NB4 (cell line): Measurements from ENCODE around the gene KRT14.
"Not testable (repeated sequence)": the region's sequence is repeated elsewhere in the genome, so short reads cannot be mapped to it uniquely, and the experiment has no call there.

Source experiments
- DNase-seq: peaks from one replicate; pipeline ENCODE4 v3.0.0; 2010; ENCODE audit warnings: low read depth
- H3K4me3 ChIP-seq: one replicate; pipeline ENCODE4 v1.5.1; 2011; ENCODE audit warnings: mild to moderate bottlenecking, low read depth, low read length, moderate library complexity
- MAX ChIP-seq: IDR thresholded peaks from 2 replicates; pipeline ENCODE4 v1.6.1; 2011; ENCODE audit warnings: low read depth, low read length
- MYC ChIP-seq: IDR thresholded peaks from 2 replicates; pipeline ENCODE4 v1.6.1; 2011; ENCODE audit warnings: low read depth, low read length
- POLR2A ChIP-seq: IDR thresholded peaks from 2 replicates; pipeline ENCODE4 v1.6.1; 2011; ENCODE audit warnings: mild to moderate bottlenecking; ENCODE audit not compliant: insufficient read length; ENCODE audit errors: extremely low read depth
- TF ChIP-seq, protein P1 (sequence below): IDR thresholded peaks from one replicate; pipeline ENCODE4 v1.5.1; 2012; ENCODE audit warnings: low read depth, low read length

KRT14 gene

GRCh38 chr17:41585301-41586056 lies 1.2 kb downstream of the KRT14 start:
- TF ChIP-seq, protein P1, sequence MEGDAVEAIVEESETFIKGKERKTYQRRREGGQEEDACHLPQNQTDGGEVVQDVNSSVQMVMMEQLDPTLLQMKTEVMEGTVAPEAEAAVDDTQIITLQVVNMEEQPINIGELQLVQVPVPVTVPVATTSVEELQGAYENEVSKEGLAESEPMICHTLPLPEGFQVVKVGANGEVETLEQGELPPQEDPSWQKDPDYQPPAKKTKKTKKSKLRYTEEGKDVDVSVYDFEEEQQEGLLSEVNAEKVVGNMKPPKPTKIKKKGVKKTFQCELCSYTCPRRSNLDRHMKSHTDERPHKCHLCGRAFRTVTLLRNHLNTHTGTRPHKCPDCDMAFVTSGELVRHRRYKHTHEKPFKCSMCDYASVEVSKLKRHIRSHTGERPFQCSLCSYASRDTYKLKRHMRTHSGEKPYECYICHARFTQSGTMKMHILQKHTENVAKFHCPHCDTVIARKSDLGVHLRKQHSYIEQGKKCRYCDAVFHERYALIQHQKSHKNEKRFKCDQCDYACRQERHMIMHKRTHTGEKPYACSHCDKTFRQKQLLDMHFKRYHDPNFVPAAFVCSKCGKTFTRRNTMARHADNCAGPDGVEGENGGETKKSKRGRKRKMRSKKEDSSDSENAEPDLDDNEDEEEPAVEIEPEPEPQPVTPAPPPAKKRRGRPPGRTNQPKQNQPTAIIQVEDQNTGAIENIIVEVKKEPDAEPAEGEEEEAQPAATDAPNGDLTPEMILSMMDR = no peak
- no peak for TF ChIP-seq MYC
- no peak for TF ChIP-seq POLR2A
- no peak for TF ChIP-seq MAX
- DNase-seq = no peak
- H3K4me3 ChIP-seq = no peak overlapping the region

DNA sequence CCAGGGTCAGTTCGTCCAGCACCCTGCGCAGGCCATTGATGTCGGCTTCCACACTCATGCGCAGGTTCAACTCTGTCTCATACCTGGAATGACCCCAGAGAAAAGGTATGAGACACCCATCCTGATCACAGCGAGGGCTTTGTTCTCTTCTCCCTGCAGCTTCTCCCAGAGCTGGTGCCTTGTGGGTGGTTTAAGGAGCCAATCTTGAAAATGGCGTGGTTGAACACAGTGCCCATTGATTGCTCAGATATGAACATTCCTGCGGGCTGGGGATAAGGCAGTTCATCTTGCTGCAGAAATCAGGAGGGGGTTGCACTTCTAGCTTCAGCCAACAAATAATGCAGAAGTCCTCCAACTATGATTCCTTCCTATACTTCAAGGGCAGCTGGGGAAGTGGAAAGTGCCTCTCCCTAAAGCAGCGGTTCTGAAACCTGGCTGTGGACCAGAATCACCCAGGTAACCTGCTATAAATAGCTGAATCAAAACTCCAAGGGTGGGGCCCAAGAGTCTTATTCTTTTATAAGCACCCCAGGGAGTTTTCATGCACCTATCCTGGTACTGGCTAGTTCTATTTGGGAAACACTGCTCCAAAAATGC lies 2.3 kb downstream of the KRT14 start:
- not testable (repeated sequence) for DNase-seq, H3K4me3 ChIP-seq

DNA sequence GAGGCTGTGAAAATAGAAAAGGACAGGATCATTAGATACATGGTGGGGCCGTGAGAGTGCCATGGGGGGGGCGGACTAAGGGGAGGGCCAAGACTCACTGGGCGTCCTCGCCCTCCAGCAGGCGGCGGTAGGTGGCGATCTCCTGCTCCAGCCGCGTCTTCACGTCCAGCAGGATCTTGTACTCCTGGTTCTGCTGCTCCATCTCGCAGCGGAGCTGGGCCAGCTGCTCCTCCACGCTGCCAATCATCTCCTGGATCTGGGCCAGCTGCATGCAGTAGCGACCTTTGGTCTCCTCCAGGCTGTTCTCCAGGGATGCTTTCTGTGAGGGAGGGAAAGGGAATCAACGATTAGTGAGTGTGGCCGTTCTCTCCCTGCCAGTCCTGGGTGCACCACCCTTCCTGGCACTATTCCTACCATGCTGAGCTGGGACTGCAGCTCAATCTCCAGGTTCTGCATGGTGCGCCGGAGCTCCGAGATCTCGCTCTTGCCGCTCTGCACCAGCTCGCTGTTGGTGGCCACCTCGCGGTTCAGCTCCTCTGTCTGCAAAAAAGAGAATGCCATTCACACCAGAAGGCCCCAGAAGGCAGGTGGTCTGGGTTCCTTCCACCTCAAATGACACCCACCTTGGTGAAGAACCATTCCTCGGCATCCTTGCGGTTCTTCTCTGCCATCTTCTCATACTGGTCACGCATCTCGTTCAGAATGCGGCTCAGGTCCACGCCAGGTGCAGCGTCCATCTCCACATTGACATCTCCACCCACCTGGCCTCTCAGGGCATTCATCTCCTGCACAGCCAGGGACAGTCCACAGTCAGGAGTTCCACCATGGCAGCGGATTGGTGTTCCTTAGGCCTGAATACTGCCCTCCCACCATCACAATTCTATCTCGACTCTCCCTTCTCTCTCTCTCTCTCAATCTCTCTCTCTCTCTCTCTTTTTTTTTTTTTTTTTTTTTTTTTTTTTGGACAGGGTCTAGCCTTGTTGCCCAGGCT lies 3.3 kb downstream of the KRT14 start:
- TF ChIP-seq POLR2A (no peak), MAX (no peak), MYC (no peak)
- TF ChIP-seq, protein P1 = no peak
- DNase-seq = no peak
- no peak overlapping the region for H3K4me3 ChIP-seq

- H3K4me3 ChIP-seq, DNase-seq: not testable (repeated sequence)
These were observed 4.4 kb downstream of the KRT14 start for GRCh38 chr17:41582061-41582968.

DNA sequence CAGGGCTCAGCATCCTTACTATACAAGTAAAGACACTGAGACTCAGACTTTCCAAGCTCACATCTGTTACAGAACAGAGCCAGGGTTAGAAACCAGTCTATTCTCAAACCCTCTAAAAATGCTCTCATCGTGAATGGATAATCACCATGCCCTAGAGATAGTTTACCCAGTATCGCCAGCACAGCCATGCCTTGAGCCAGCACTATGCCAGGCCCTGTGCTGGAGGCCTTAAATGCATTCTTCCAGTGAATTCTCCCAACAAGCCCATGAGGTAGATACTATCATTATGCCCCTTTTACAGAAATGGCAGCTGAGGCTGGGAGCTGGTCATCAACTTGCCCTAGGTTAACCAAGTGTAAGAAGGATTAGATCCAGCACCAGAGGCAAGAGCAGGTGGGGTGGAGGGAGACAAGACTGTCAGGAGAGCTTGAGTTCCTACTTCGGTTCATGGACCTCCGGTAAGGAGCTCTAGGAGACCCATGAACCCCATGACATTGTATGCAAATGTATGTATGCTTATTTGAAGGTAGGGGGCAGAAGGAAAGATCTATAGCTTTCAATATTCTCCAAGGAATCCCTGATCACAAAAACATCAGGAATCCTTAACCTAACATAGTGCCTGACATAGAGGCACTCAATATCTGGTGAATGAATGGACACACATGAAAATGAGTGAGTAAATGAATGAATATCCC lies 5.2 kb downstream of the KRT14 start:
- no peak overlapping the region for H3K4me3 ChIP-seq
- TF ChIP-seq MAX = no peak
- TF ChIP-seq, protein P1 = no peak
- no peak for TF ChIP-seq MYC
- TF ChIP-seq POLR2A = no peak
- DNase-seq = no peak

DNA sequence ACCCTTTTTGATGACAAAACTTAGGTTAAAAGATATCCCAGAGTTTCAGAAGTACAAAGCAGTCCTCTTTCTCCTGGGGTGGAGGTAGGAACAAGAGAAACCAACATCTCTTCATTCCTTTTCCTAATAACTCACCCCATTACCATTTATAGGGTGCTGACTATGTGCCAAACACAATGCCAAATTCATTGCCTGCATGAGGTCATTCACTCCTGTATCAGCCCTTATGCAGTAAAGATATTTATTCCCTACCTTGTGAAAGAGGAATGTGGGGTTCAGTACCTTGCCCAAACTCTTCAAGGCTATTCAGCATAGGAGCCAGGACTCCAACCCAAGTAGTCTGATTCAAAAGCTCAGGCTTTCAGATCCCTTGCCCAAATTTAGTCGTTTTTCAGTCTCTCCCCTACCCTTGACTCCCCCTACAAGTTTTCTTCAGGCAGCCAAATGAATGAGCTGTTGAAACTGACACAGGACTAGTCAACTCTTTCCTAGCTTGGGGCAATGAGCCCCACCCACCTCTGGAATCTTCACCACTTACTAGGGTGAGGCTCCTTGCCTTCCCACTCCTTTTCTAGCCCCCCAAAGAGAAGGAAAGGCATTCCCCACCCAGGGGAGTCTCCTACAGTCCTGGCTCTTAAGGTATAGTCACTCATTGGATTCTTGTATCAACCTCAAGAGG lies 5.9 kb downstream of the KRT14 start:
- no peak overlapping the region for H3K4me3 ChIP-seq
- DNase-seq = no peak
- TF ChIP-seq MYC = no peak
- no peak for TF ChIP-seq POLR2A
- no peak for TF ChIP-seq MAX
- TF ChIP-seq, protein P1 = no peak
